ENCODE data around the gene OLA1. TPM values are rescaled to one million over a fixed set of nuclear protein-coding genes. Genes with fewer than 3 reads are reported as not detected.
A peak's percentile ranks its signal among the peaks of the same experiment; 100 is the strongest.
"Not testable (repeated sequence)": the region's sequence is repeated elsewhere in the genome, so short reads cannot be mapped to it uniquely, and the experiment has no call there.

The OLA1 gene
- 22.1 TPM for total RNA-seq

- DNase-seq (ENCODE audit: low read depth in 2 of 3, low spot score in 2 of 3), result peak; percentile 80 to 95 (median 92)
Measured at GRCh38 chr2:174248187-174248997, at the start of gene OLA1. Gene OLA1, minus strand, starts transcription at chr2:174248532. Its CDS starts 1,717 bp downstream, at chr2:174246815.

- no peak for DNase-seq (ENCODE audit: low read depth in 2 of 3, low spot score in 2 of 3)
Measured at GRCh38 chr2:174292908-174293307, 44.6 kb upstream of the OLA1 start.

GRCh38 chr2:174286172-174286571 is 37.8 kb upstream of the OLA1 start:
- DNase-seq (ENCODE audit: low read depth in 2 of 3, low spot score in 2 of 3), result no peak

- DNase-seq (ENCODE audit: low read depth in 2 of 3, low spot score in 2 of 3), result peak in 1 of 3 donors; percentile 1
Measured at GRCh38 chr2:174282441-174282840, 34.1 kb upstream of the OLA1 start.

- DNase-seq (ENCODE audit: low read depth in 2 of 3, low spot score in 2 of 3), result no peak
Measured at GRCh38 chr2:174281736-174282135, 33.4 kb upstream of the OLA1 start.

- no peak for DNase-seq (ENCODE audit: low read depth in 2 of 3, low spot score in 2 of 3)
Measured at GRCh38 chr2:174280596-174280995, 32.3 kb upstream of the OLA1 start.

- DNase-seq (ENCODE audit: low read depth in 2 of 3, low spot score in 2 of 3), result not testable (repeated sequence)
Measured at GRCh38 chr2:174270263-174270662, 21.9 kb upstream of the OLA1 start.

- DNase-seq (ENCODE audit: low read depth in 2 of 3, low spot score in 2 of 3), result no peak
Measured at GRCh38 chr2:174266288-174266687, 18.0 kb upstream of the OLA1 start.

GRCh38 chr2:174263997-174264396 is 15.7 kb upstream of the OLA1 start:
- no peak for DNase-seq (ENCODE audit: low read depth in 2 of 3, low spot score in 2 of 3)

GRCh38 chr2:174259981-174260380 is 11.6 kb upstream of the OLA1 start:
- DNase-seq (ENCODE audit: low read depth in 2 of 3, low spot score in 2 of 3), result peak in 2 of 3 donors; percentile 14 to 70

- no peak for DNase-seq (ENCODE audit: low read depth in 2 of 3, low spot score in 2 of 3)
Measured at GRCh38 chr2:174254267-174254666, 5.9 kb upstream of the OLA1 start.

- DNase-seq (ENCODE audit: low read depth in 2 of 3, low spot score in 2 of 3), result no peak
Measured at GRCh38 chr2:174248998-174249592, 763 bp upstream of the OLA1 start.

- peak in 2 of 3 donors; percentile 18 to 33 for DNase-seq (ENCODE audit: low read depth in 2 of 3, low spot score in 2 of 3)
Measured at GRCh38 chr2:174247474-174248186, 702 bp downstream of the OLA1 start.

GRCh38 chr2:174246944-174247381 is 1.4 kb downstream of the OLA1 start:
- DNase-seq (ENCODE audit: low read depth in 2 of 3, low spot score in 2 of 3), result no peak

GRCh38 chr2:174245628-174246027 is 2.7 kb downstream of the OLA1 start:
- not testable (repeated sequence) for DNase-seq (ENCODE audit: low read depth in 2 of 3, low spot score in 2 of 3)

GRCh38 chr2:174245065-174245464 is 3.3 kb downstream of the OLA1 start:
- no peak for DNase-seq (ENCODE audit: low read depth in 2 of 3, low spot score in 2 of 3)

- DNase-seq (ENCODE audit: low read depth in 2 of 3, low spot score in 2 of 3), result no peak
Measured at GRCh38 chr2:174243812-174244211, 4.5 kb downstream of the OLA1 start.

- DNase-seq (ENCODE audit: low read depth in 2 of 3, low spot score in 2 of 3), result no peak
Measured at GRCh38 chr2:174240097-174240496, 8.2 kb downstream of the OLA1 start.

- no peak for DNase-seq (ENCODE audit: low read depth in 2 of 3, low spot score in 2 of 3)
Measured at GRCh38 chr2:174236429-174236828, 11.9 kb downstream of the OLA1 start.

- no peak for DNase-seq (ENCODE audit: low read depth in 2 of 3, low spot score in 2 of 3)
Measured at GRCh38 chr2:174235680-174236079, 12.7 kb downstream of the OLA1 start.

GRCh38 chr2:174233771-174234275 is 14.5 kb downstream of the OLA1 start:
- no peak for DNase-seq (ENCODE audit: low read depth in 2 of 3, low spot score in 2 of 3)

Data from hematopoietic multipotent progenitor cell (in vitro differentiated cells).